HG02870 (cell line): Measurements from ENCODE around the gene TBC1D4.

Source experiments
- ATAC-seq: cut with Tn5 transposase; IDR thresholded peaks from one replicate; pipeline ENCODE4 v1.9.1; 2021; ENCODE audit warnings: mild to moderate bottlenecking, moderate library complexity; ENCODE audit not compliant: unreplicated experiment

TBC1D4 gene

GRCh38 chr13:75482070-75482819 lies at the start of gene TBC1D4:
Gene TBC1D4, minus strand, starts transcription at chr13:75482169. Its CDS starts 402 bp downstream, at chr13:75481767.
- ATAC-seq: peak; percentile 62

- ATAC-seq: no peak
Measured at GRCh38 chr13:75530549-75530961, 48.6 kb upstream of the TBC1D4 start.

DNA sequence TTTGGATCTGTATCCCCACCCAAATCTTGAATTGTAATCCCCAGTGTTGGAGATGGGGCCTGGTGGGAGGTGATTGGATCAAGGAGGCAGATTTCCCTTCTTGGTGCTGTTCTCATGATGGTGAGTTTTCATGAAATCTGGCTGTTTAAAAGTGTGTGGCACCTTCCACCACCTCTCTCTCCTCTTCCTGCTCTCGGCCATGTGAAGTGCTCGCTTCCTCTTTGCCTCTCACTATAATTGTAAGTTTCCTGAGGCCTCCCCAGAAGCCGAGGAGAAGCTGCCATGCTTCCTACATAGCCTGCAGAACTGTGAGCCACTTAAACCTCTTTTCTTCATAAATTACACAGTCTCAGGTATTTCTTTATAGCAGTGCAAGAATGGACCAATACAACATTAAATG lies 40.0 kb upstream of the TBC1D4 start:
- ATAC-seq: no peak

- ATAC-seq: no peak
Measured at GRCh38 chr13:75518439-75519088, 36.6 kb upstream of the TBC1D4 start.

DNA sequence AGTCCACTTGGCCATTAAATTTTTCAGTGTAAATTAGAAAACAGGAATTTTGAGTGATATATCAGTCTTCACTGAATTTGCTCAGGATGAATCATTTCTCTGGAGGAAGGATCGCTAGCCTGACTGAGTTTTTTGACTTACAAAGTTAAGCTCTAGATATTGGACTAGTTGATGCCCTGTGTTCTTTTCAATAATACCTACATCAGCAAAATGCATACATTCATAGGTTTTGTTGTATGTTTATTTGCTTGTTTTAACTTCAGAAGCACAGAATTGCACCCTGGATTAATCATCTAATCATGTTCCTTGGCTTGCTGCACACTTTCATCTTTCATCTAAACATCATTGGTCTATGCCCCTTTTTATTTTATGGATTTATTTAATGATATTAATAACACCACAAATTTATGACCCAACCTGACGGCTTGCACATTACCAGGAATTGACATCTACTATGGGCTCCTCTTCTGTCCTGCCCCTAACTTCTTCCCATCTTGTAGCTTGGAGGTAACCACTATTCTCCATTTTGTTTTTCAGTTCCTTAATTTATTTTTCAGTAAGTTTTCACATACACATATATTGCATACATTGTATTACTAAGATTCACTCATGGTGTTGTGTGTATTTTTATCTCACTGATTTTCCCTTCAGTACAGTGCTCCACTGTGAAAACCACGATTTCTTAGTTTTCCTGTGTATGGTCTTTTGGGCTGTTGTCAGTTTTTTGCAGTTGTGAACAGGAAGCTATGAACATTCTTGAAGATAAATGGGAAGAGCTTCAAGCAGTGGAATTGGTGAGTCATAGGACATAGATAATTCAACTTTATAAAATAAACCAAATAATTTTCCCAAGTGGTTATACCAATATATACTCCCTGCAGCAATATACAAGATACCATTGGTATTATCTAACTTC lies 32.4 kb upstream of the TBC1D4 start:
- peak; percentile 35 for ATAC-seq

DNA sequence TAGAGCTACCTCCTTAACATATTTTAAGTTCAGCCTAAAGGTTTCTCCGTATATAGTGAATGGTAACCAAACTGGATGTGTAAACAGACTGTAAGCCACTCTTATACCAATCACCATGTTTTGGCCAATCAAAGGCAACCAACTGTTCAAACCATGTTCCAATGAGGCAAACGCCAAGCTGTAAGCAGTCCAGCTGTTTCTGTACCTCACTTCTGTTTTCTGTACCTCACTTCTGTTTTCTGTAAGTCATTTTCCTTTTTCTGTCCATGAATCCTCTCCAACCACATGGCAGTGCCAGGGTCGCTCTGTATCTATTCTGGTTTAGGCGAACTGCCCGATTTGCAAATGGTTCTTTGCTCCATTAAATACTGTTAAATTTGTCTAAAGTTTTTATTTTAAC lies 31.3 kb upstream of the TBC1D4 start:
- ATAC-seq: no peak

DNA sequence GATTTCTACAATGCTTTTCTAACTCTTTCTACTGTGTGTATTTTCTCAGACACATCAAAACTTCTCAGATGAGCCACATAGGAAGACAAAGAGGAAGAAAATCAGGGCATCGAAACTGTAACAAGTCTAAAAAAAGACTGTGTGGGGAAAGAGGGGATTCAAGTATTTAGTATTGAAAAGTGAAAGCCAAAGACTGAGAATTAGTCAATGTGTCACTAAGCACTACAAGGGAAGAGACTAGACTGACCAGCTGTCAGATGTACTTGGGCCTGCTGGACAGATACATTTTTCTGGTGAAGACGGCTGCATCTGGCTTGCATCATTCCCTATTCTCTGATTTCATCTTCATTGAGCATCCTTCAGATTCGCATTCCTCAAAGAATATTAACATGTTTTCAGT lies 30.3 kb upstream of the TBC1D4 start:
- ATAC-seq: peak; percentile 91

DNA sequence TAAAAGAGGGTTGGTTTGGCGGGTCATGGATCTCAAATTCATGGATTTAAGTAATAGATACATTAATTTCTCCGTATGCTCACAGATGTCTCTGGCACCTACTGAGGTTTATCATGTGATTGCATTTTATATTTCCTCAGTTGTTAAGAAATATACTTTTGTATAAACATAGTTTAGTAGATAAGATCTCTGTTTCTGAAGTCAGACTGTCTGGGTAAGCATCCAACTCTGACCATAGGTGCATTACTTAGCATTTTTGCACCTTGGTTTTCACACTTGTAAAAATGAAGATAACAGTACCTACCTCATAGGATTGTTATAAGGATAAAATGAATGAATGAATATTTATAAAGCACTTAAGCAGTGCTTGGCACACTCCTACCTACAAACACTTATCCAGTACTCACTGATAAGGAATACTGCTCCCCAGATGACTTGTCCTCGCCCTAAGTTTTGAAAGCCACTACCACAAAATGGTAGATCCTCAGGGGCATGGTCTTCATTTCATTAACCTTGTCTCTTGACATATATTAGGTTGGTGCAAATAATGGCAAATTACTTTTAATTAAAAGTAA lies 29.2 kb upstream of the TBC1D4 start:
- ATAC-seq: no peak

DNA sequence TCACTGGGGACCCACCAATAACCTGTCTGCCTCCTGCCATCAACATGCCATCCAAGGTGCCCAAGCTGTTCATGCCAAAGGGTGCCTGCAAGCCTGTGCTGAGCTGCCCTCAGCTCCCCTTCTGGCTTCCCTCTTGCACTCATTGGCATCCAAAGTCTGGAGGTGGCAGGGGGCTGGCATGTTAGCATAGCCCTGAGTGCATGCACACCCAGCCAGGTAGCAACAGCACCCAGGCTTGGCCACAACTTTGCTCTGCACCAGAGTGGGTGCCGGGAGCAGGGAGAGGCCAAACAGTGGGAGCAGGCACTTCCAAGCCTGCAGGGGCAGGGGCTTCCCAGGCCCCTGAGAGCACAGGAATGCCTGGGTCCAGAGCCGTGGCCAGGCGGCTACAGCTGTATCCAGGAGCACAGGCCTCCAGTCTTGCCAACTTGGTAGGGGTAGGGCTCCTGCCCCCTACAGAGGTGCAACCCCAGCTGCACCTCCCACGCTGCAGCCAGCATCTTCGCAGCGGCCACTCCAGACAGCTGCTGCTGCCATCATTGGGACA lies 26.1 kb upstream of the TBC1D4 start:
- ATAC-seq: no peak

DNA sequence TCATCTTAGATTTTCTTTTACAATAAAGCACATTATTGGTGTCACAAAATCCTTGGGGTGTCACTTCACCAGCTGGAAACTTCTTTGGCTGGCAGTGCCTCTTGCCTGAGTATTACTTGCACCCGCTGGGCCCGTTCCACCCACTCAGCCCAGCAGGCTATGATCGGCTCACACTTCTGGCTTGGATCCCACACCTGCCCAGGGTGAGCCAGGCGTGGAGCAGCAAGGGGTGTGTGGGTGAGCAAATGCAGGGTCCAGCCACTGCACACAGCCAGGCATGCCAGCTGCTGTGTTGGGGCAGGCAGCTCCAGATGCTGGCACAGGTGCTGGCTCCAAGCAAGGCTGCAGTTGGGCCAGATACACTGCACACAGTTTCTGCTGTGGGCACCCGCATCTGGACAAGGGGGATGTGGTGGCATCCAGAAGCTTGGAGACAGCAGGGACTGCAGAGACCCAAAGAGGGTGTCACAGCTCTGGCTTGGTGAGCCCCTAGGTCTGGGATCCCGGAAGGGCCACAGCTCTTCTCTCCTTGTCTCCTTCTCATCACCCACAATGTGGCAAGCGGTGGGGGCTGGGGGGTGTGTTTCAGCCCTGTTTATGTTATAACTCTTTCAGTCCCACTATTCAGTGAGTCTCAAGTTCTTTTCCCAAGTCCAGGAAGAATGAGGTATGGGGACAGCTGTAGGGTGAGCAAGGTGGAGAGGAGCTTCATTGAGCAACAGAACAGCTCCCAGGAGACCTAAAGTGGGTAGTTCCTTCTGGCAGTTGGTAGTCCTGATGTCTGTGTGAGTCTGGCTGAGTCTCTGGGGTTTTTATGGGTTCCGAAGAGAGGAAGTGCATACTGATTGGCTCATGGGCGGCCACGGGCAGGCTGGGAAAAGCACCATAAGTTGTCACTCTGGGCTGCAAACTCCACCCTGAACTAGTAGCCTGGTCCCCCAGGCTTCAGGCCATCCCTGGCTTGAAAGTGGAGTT lies 25.3 kb upstream of the TBC1D4 start:
- ATAC-seq: no peak

- no peak for ATAC-seq
Measured at GRCh38 chr13:75506018-75506417, 24.0 kb upstream of the TBC1D4 start.

- ATAC-seq: peak; percentile 11
Measured at GRCh38 chr13:75505327-75505726, 23.4 kb upstream of the TBC1D4 start.

DNA sequence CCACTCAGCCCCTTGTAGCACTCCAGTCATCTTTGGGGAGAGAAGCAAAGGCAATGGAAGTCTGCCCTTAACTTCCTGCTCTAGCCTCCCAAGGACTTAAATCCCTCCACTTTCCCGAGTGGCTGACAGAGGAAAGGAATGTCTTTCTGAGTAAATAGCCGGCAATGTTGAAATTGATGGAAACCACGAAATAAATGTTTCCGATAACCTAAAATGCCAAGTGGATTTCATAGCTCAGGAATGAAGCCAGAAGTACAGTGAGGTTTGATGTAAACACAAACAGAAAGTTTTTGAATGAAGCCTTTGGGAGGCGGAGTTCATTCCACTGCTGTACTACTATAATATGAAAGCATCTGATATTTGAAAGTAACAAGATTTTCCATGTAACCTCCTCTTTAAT lies 14.0 kb upstream of the TBC1D4 start:
- ATAC-seq: no peak

GRCh38 chr13:75494491-75494890 lies 12.5 kb upstream of the TBC1D4 start:
- no peak for ATAC-seq

DNA sequence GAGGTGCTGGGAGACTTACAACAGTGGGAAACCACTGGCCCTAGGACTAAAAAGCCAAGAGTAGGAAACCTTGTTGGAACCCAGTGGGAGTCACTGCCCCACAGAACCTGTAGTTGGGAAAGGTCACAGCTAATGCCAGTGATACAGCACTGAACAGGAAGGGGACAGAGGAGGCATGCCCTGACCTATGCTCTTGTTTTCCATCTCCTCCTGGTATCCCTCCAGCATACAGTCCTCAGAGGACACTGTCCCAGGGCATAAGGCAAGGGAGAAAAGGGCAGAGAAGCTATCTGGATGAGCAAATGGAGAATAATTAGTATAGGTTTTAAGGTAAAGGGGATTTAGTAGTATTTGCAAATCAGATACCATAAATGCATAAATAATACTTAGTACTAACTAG lies 11.2 kb upstream of the TBC1D4 start:
- ATAC-seq: no peak

DNA sequence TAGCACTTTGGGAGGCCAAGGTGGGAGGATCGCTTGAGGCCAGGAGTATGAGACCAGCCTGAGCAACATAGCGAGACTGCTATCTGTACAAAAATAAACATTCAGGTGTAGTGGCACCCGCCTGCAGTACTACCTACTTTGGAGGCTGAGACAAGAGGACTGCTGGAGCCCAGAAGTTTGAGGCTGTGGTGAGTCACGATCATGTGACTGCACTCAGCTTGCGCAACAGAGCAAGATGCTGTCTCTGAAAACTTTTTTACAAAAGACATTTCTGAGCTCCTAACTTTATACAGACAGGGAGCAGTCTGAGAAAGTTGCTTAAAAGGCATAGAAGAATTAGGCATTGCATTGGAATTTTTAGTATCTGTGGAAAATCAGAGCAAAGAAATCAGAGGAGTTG lies 10.4 kb upstream of the TBC1D4 start:
- ATAC-seq: no peak

- no peak for ATAC-seq
Measured at GRCh38 chr13:75491376-75491775, 9.4 kb upstream of the TBC1D4 start.

DNA sequence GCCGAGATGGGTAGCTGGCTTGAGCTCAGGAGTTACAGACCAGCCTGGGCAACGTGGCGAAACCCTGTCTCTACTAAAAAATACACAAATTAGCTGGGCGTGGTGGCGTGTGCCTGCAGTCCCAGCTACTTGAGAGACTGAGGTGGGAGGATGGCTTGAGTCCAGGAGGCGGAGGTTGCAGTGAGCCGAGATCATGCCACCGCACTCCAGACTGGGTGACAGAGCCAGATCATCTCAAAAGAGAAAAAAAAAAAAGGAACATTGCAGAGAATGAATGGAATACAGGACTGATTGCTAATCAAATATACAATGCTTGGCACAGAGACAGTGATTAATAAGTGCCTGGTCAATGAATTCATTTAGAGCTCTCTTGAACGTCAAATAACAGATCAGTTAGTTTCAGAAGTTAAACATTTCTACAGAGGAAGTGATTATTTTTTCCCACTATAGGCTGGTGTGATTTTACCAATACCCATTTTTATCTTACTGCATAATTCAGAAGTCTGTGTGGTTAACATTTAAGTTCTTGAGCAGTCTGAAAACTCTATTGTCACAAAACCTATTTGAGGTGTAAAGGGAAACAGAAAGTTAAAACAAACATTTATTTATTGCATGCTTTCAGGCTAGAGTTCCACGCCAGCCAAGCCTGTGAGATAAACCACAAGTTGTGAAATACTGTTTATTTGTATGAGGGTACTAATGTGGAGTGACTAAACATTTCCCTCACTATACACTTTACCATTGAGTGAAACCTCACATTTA lies 7.7 kb upstream of the TBC1D4 start:
- peak; percentile 83 for ATAC-seq
